ENCODE results near the gene SLC22A14. TPM values are rescaled to one million over a fixed set of nuclear protein-coding genes. Genes with fewer than 3 reads are reported as not detected.

SLC22A14 gene
- total RNA-seq, 3 donors from 2014 or later (not counting 1 experiment from before 2014, with no cell fraction given): 0.20 TPM; not detected in 2

DNA sequence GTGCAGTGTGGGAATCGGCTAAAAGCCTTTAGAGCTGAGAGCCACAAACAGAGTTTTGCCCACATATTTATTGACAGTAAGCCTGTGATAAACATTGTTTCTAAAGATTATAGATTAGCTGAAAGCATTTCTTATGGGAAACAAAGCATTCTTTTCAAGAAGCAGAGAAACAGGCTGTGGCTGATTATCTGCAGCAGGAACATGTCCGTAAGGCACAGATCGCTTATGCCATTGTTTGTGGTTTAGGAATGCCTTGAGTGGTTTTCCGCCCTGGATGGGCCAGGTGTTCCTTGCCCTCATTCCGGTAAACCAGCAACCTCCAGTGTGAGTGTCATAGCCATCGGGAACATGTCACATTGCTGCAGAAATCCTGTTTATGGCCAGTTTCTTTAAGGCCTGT, 76.9 kb downstream of the SLC22A14 start:
- intact Hi-C loops (cut with micrococcal nuclease): no loop called here
- no peak for DNase-seq
- H3K9me3 ChIP-seq (ENCODE audit: control insufficient read depth, insufficient read depth, low read length): no peaks in the 10 kb centered on the region
- Mint-ChIP-seq H3K4me1 (peaks cover 1 to 3% of the 10 kb centered on the region in 2 donors), H3K9me3 (no peaks in the 10 kb centered on the region), H3K27ac (no peak overlapping the region), H3K27me3 (ENCODE audit: low read depth in 2 of 2) (no peaks in the 10 kb centered on the region), H3K4me3 (no peak overlapping the region), H3K36me3 (no peaks in the 10 kb centered on the region)
- TF ChIP-seq, protein P1, sequence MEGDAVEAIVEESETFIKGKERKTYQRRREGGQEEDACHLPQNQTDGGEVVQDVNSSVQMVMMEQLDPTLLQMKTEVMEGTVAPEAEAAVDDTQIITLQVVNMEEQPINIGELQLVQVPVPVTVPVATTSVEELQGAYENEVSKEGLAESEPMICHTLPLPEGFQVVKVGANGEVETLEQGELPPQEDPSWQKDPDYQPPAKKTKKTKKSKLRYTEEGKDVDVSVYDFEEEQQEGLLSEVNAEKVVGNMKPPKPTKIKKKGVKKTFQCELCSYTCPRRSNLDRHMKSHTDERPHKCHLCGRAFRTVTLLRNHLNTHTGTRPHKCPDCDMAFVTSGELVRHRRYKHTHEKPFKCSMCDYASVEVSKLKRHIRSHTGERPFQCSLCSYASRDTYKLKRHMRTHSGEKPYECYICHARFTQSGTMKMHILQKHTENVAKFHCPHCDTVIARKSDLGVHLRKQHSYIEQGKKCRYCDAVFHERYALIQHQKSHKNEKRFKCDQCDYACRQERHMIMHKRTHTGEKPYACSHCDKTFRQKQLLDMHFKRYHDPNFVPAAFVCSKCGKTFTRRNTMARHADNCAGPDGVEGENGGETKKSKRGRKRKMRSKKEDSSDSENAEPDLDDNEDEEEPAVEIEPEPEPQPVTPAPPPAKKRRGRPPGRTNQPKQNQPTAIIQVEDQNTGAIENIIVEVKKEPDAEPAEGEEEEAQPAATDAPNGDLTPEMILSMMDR (IDR thresholded peaks at IDR 0.05): no peak
- H3K36me3 ChIP-seq (ENCODE audit: control insufficient read depth, insufficient read depth, low read length): no peaks in the 10 kb centered on the region
- no peaks in the 10 kb centered on the region for H3K4me1 ChIP-seq (ENCODE audit: control insufficient read depth, insufficient read depth, low read length)
- no peaks in the 10 kb centered on the region for H3K27me3 ChIP-seq (ENCODE audit: control insufficient read depth, insufficient read depth, low read length)
- H3K27ac ChIP-seq (ENCODE audit: low read length): no peak overlapping the region
- 98% methylated on average over 6 of the region's 6 CpGs for WGBS (ENCODE audit: insufficient coverage)
- no peak for ATAC-seq
- H3K4me3 ChIP-seq (ENCODE audit: low read length): no peak overlapping the region

DNA sequence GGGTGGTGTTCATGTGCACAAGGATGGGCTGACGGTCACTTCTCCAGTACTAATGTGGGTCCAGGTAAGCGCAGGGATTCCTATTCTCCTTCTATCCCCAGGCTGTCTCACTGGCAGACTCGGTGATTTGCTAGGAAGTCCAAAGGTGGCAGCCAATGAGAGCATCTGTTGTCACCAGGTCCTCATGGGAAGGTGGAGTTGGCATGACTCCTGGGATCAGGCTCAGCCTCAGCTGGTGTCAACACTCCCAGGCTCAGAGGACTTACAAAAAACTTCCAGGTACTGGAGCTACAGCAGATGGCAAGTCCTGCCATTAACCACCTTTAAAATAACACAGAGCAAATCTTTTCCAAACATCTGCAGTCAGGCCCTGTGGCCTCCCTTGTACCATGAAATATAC, 78.3 kb downstream of the SLC22A14 start:
- ATAC-seq (no peak), DNase-seq (no peak)
- Mint-ChIP-seq H3K4me1 (peaks cover 12 to 13% of the 10 kb centered on the region in 2 donors), H3K27ac (no peak overlapping the region), H3K27me3 (ENCODE audit: low read depth in 2 of 2) (no peaks in the 10 kb centered on the region), H3K9me3 (no peaks in the 10 kb centered on the region), H3K36me3 (no peaks in the 10 kb centered on the region), H3K4me3 (no peak overlapping the region)
- intact Hi-C loops (cut with micrococcal nuclease): no loop called here
- WGBS (ENCODE audit: insufficient coverage): 96% methylated on average over 3 of the region's 3 CpGs
- Histone ChIP-seq H3K36me3 (ENCODE audit: control insufficient read depth, insufficient read depth, low read length) (no peaks in the 10 kb centered on the region), H3K27me3 (ENCODE audit: control insufficient read depth, insufficient read depth, low read length) (no peaks in the 10 kb centered on the region), H3K4me3 (ENCODE audit: low read length) (no peak overlapping the region), H3K4me1 (ENCODE audit: control insufficient read depth, insufficient read depth, low read length) (peaks cover 10% of the 10 kb centered on the region), H3K27ac (ENCODE audit: low read length) (no peak overlapping the region), H3K9me3 (ENCODE audit: control insufficient read depth, insufficient read depth, low read length) (no peaks in the 10 kb centered on the region)
- TF ChIP-seq, protein P1 (IDR thresholded peaks at IDR 0.05): no peak

DNA sequence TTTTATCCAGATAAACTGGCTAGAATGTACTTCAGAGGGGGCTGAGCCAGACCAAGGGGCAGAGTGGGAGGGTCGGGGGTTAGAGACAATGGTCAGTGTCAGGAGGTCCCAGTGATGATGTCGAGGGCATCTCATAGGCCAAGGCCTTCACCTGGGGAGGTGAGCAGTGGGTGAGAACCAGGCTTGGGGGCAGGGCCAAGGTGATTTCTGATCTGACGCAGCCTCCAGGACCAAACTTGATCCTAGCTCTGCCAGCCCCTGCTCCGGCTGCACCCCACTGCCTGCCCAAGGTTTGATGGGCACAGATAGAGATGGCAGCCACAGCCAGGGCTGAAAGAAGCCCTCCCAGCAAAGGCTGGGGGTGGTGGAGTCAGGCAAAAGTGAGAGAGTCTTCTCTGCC, 79.4 kb downstream of the SLC22A14 start:
- TF ChIP-seq, protein P1 (IDR thresholded peaks at IDR 0.05): no peak
- H3K27me3 ChIP-seq (ENCODE audit: control insufficient read depth, insufficient read depth, low read length): no peaks in the 10 kb centered on the region
- H3K36me3 ChIP-seq (ENCODE audit: control insufficient read depth, insufficient read depth, low read length): no peaks in the 10 kb centered on the region
- H3K36me3 Mint-ChIP-seq: no peaks in the 10 kb centered on the region
- WGBS (ENCODE audit: insufficient coverage): 70% methylated on average over 4 of the region's 4 CpGs
- H3K27ac Mint-ChIP-seq: no peak overlapping the region
- DNase-seq (no peak), ATAC-seq (no peak)
- no peak overlapping the region for H3K27ac ChIP-seq (ENCODE audit: low read length)
- peaks cover 10% of the 10 kb centered on the region for H3K4me1 ChIP-seq (ENCODE audit: control insufficient read depth, insufficient read depth, low read length)
- H3K9me3 Mint-ChIP-seq: no peaks in the 10 kb centered on the region
- peaks cover 12 to 13% of the 10 kb centered on the region in 2 donors for H3K4me1 Mint-ChIP-seq
- H3K27me3 Mint-ChIP-seq (ENCODE audit: low read depth in 2 of 2): no peaks in the 10 kb centered on the region
- no peak overlapping the region for H3K4me3 ChIP-seq (ENCODE audit: low read length)
- H3K4me3 Mint-ChIP-seq: no peak overlapping the region
- intact Hi-C loops (cut with micrococcal nuclease): no loop called here
- H3K9me3 ChIP-seq (ENCODE audit: control insufficient read depth, insufficient read depth, low read length): no peaks in the 10 kb centered on the region

DNA sequence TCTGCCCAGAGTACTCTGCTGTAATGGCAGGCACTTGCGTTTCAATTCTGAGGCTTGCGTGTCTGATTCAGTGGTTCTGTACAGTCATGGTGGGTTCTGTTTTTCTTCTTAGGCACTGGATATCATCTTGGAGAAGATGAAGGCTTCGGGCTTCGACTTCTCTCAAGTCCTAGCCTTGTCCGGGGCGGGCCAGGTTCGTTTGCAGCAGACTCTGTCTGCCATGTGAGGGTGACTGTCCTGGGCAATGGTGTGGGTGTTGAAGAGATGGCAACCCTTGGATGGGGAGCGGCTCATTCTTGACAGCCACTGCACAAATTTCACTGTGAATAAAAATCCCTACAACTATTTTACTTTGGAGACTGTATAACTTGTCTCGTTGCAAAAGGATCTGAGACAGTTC, 80.7 kb downstream of the SLC22A14 start:
- H3K9me3 ChIP-seq (ENCODE audit: control insufficient read depth, insufficient read depth, low read length): no peaks in the 10 kb centered on the region
- no peak overlapping the region for H3K4me3 ChIP-seq (ENCODE audit: low read length)
- intact Hi-C loops (cut with micrococcal nuclease): no loop called here
- no peak overlapping the region for H3K4me3 Mint-ChIP-seq
- ATAC-seq (no peak), DNase-seq (no peak)
- no peak overlapping the region for H3K27ac Mint-ChIP-seq
- H3K36me3 Mint-ChIP-seq: no peaks in the 10 kb centered on the region
- no peak overlapping the region for H3K27ac ChIP-seq (ENCODE audit: low read length)
- TF ChIP-seq, protein P1 (IDR thresholded peaks at IDR 0.05): no peak
- no peaks in the 10 kb centered on the region for H3K27me3 Mint-ChIP-seq (ENCODE audit: low read depth in 2 of 2)
- peaks cover 10% of the 10 kb centered on the region for H3K4me1 ChIP-seq (ENCODE audit: control insufficient read depth, insufficient read depth, low read length)
- no peaks in the 10 kb centered on the region for H3K9me3 Mint-ChIP-seq
- 89% methylated on average over 8 of the region's 9 CpGs for WGBS (ENCODE audit: insufficient coverage)
- no peaks in the 10 kb centered on the region for H3K36me3 ChIP-seq (ENCODE audit: control insufficient read depth, insufficient read depth, low read length)
- no peaks in the 10 kb centered on the region for H3K27me3 ChIP-seq (ENCODE audit: control insufficient read depth, insufficient read depth, low read length)
- peaks cover 12 to 13% of the 10 kb centered on the region in 2 donors for H3K4me1 Mint-ChIP-seq

Measured in natural killer cell (primary cell).